ENCODE data around the gene ULK4.

Gene ULK4

DNA sequence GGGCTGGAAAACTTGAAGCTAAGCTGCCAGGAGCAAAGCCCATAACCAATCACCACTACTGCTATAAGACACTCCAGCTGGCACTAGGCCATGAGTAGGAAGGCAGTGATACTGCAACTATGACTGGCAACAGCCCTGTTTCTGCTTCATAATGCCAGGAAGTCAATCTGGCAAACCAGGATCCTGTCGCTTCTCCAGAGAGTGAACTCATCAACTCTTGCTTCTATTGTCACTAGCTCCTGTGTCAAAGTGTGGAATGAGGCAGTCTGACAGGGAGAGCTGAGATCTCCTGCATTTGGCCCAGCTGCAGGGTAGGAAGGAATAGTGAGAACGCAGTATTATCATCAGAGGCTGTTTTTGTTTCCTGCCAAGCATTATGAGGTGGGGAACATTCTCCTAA lies 657.3 kb downstream of the ULK4 start:
- no peaks in the 10 kb centered on the region for H3K79me2 ChIP-seq (ENCODE audit: insufficient read depth, low read length)
- no peaks in the 10 kb centered on the region for H3K9me2 ChIP-seq (replicated peaks; ENCODE audit: low read depth, low read length)
- no peak overlapping the region for H3K4me2 ChIP-seq (ENCODE audit: low read depth, low read length, poor library complexity, severe bottlenecking)
- H4K20me1 ChIP-seq (ENCODE audit: insufficient read depth, low read length, poor library complexity, severe bottlenecking) = no peaks in the 10 kb centered on the region
- H3K4me3 ChIP-seq (ENCODE audit: low read length, poor library complexity, severe bottlenecking) = no peak overlapping the region
- H3K36me3 ChIP-seq (ENCODE audit: insufficient read depth, low read length) = no peaks in the 10 kb centered on the region
- no peak overlapping the region for H2AFZ ChIP-seq (ENCODE audit: low read length)
- no peak overlapping the region for H3K9ac ChIP-seq (ENCODE audit: low read depth, low read length, poor library complexity, severe bottlenecking)
- H3K9me3 ChIP-seq (ENCODE audit: insufficient read depth, low read depth, low read length) = no peaks in the 10 kb centered on the region
- H3F3A ChIP-seq (ENCODE audit: low read depth) = no peaks in the 10 kb centered on the region
- TF ChIP-seq, protein P1, sequence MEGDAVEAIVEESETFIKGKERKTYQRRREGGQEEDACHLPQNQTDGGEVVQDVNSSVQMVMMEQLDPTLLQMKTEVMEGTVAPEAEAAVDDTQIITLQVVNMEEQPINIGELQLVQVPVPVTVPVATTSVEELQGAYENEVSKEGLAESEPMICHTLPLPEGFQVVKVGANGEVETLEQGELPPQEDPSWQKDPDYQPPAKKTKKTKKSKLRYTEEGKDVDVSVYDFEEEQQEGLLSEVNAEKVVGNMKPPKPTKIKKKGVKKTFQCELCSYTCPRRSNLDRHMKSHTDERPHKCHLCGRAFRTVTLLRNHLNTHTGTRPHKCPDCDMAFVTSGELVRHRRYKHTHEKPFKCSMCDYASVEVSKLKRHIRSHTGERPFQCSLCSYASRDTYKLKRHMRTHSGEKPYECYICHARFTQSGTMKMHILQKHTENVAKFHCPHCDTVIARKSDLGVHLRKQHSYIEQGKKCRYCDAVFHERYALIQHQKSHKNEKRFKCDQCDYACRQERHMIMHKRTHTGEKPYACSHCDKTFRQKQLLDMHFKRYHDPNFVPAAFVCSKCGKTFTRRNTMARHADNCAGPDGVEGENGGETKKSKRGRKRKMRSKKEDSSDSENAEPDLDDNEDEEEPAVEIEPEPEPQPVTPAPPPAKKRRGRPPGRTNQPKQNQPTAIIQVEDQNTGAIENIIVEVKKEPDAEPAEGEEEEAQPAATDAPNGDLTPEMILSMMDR (conservative IDR thresholded peaks at IDR 0.05; ENCODE audit: low read length) = no peak
- TF ChIP-seq EZH2phosphoT487 (IDR thresholded peaks at IDR 0.05; ENCODE audit: borderline replicate concordance) = no peak
- H3K4me1 ChIP-seq (ENCODE audit: insufficient read depth, low read length, poor library complexity, severe bottlenecking) = peaks cover 5% of the 10 kb centered on the region
- no peaks in the 10 kb centered on the region for H3K27me3 ChIP-seq (ENCODE audit: insufficient read depth, low read length, poor library complexity, severe bottlenecking)

DNA sequence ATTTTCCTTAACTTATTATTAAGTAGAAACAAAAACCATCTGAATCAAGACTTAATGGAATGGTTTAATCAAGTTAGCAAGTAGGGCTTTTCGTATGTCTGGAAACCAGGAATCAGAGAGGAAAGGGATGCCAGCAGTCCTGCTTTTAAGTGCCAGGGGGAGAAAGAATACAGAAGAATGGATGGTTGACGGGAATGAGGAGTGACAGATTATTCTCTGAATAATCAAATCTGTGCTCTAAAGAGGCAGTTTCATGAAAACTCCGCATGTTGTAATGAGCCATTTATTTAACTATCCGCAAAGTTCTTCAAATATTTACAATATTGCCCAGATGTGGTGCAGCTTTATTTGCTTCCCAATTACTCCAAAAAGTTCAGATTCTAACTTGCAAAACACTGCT lies 659.6 kb downstream of the ULK4 start:
- H3K4me1 ChIP-seq (ENCODE audit: insufficient read depth, low read length, poor library complexity, severe bottlenecking) = peaks cover 5% of the 10 kb centered on the region
- no peaks in the 10 kb centered on the region for H3K9me2 ChIP-seq (replicated peaks; ENCODE audit: low read depth, low read length)
- no peak overlapping the region for H2AFZ ChIP-seq (ENCODE audit: low read length)
- H3F3A ChIP-seq (ENCODE audit: low read depth) = no peaks in the 10 kb centered on the region
- no peaks in the 10 kb centered on the region for H4K20me1 ChIP-seq (ENCODE audit: insufficient read depth, low read length, poor library complexity, severe bottlenecking)
- H3K4me2 ChIP-seq (ENCODE audit: low read depth, low read length, poor library complexity, severe bottlenecking) = no peak overlapping the region
- no peaks in the 10 kb centered on the region for H3K36me3 ChIP-seq (ENCODE audit: insufficient read depth, low read length)
- TF ChIP-seq, protein P1 (conservative IDR thresholded peaks at IDR 0.05; ENCODE audit: low read length) = no peak
- no peak for TF ChIP-seq EZH2phosphoT487 (IDR thresholded peaks at IDR 0.05; ENCODE audit: borderline replicate concordance)
- H3K4me3 ChIP-seq (ENCODE audit: low read length, poor library complexity, severe bottlenecking) = no peak overlapping the region
- H3K9ac ChIP-seq (ENCODE audit: low read depth, low read length, poor library complexity, severe bottlenecking) = no peak overlapping the region
- H3K27me3 ChIP-seq (ENCODE audit: insufficient read depth, low read length, poor library complexity, severe bottlenecking) = no peaks in the 10 kb centered on the region
- no peaks in the 10 kb centered on the region for H3K79me2 ChIP-seq (ENCODE audit: insufficient read depth, low read length)
- no peaks in the 10 kb centered on the region for H3K9me3 ChIP-seq (ENCODE audit: insufficient read depth, low read depth, low read length)

DNA sequence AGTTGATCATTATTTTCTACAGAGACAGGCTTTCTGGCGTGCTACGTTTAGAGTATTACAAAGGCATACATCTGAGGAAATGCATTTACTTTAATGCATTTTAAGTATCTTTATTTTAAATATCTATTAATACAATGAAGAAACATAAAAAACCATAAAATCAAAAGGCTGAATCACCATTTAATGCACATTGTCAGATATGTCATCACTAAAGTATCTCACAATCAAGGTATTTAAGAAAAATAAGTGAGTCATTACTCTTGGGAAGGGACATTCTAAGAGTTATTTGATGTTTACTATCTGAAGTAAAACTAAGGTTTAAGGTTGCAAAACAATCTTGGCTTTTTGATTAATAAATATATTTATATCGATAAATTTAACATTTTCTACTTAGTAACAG lies 660.4 kb downstream of the ULK4 start:
- no peaks in the 10 kb centered on the region for H3K79me2 ChIP-seq (ENCODE audit: insufficient read depth, low read length)

More for the DNA sequence above, 660.4 kb downstream of the ULK4 start:
- H3F3A ChIP-seq (ENCODE audit: low read depth) = no peaks in the 10 kb centered on the region
- H2AFZ ChIP-seq (ENCODE audit: low read length) = no peak overlapping the region
- peaks cover 5% of the 10 kb centered on the region for H3K4me1 ChIP-seq (ENCODE audit: insufficient read depth, low read length, poor library complexity, severe bottlenecking)
- H3K36me3 ChIP-seq (ENCODE audit: insufficient read depth, low read length) = no peaks in the 10 kb centered on the region
- H3K4me2 ChIP-seq (ENCODE audit: low read depth, low read length, poor library complexity, severe bottlenecking) = no peak overlapping the region
- H3K27me3 ChIP-seq (ENCODE audit: insufficient read depth, low read length, poor library complexity, severe bottlenecking) = no peaks in the 10 kb centered on the region
- no peaks in the 10 kb centered on the region for H3K9me3 ChIP-seq (ENCODE audit: insufficient read depth, low read depth, low read length)
- TF ChIP-seq EZH2phosphoT487 (IDR thresholded peaks at IDR 0.05; ENCODE audit: borderline replicate concordance) = no peak
- TF ChIP-seq, protein P1 (conservative IDR thresholded peaks at IDR 0.05; ENCODE audit: low read length) = no peak
- H4K20me1 ChIP-seq (ENCODE audit: insufficient read depth, low read length, poor library complexity, severe bottlenecking) = no peaks in the 10 kb centered on the region
- H3K4me3 ChIP-seq (ENCODE audit: low read length, poor library complexity, severe bottlenecking) = no peak overlapping the region
- no peak overlapping the region for H3K9ac ChIP-seq (ENCODE audit: low read depth, low read length, poor library complexity, severe bottlenecking)
- no peaks in the 10 kb centered on the region for H3K9me2 ChIP-seq (replicated peaks; ENCODE audit: low read depth, low read length)
